Uterus (tissue), 2 donors: ENCODE measurements around the gene RAB10.

ENCODE experiments used
- CTCF ChIP-seq, 4 experiments: fragments of 200-600 bp in 2 of 4; fragments of 450-650 bp in 2 of 4; sonication (generic) in 2 of 4; IDR thresholded peaks; one replicate each; pipeline ENCODE4 v1.5.1; 2016 to 2019; ENCODE audit warnings: antibody characterized with exemption in 4 of 4, mild to moderate bottlenecking in 2 of 4, moderate library complexity in 1 of 4
- POLR2A ChIP-seq, 2 donors: fragments of 450-650 bp; IDR thresholded peaks; one replicate each; pipeline ENCODE4 v1.6.1; 2016; ENCODE audit warnings: antibody characterized with exemption in 2 of 2, mild to moderate bottlenecking in 1 of 2, moderate library complexity in 1 of 2

GRCh38 chr2:26048791-26049190, 14.9 kb downstream of the RAB10 start:
- TF ChIP-seq POLR2A (IDR thresholded peaks at IDR 0.05) = no peak
- TF ChIP-seq CTCF (IDR thresholded peaks at IDR 0.05) = no peak
